K562 (cell line): ENCODE results near the gene RNF26. TPM values are rescaled to one million over a fixed set of nuclear protein-coding genes. Genes with fewer than 3 reads are reported as not detected.

Source experiments
- ATAC-seq: fragments of 200-7000 bp; cut with Tn5 transposase; 3 replicates; pipeline ENCODE4 v1.9.1; 2020; ENCODE audit warnings: moderate library complexity
- BruUV-seq: library from RNA; stranded (reverse); fragments of 400-500 nt; replicated peaks from 2 replicates; lab custom pipeline; 2021; lab: Mats Ljungman, UMichigan
- CTCF ChIA-PET: fragments of 300-600 bp; formaldehyde crosslinking; extraction: SDS; loops from one replicate; lab custom pipeline; 2021; ENCODE audit warnings: low intra/inter-chr PET ratio; lab: Yijun Ruan, JAX
- POLR2A ChIA-PET: fragments of 300-600, 350-650 bp; sonication (Branson Sonifier 250); formaldehyde crosslinking; extraction: SDS; loops from one replicate; lab custom pipeline; 2021; ENCODE audit warnings: antibody characterized with exemption, inconsistent platforms; lab: Yijun Ruan, JAX
- DNase-seq, 4 experiments: peaks; one replicate each; pipeline versions ENCODE4 v3.0.0 to v3.0.0-alpha.2; 2011 to 2018; ENCODE audit warnings: low spot score in 3 of 4, mixed read lengths in 3 of 4; ENCODE audit errors: extremely low read depth in 1 of 4
- FAIRE-seq: peaks from 2 replicates; lab custom pipeline; 2011; peaks lifted over from hg19 to GRCh38; lab: Jason Lieb, UNC
- H2AFZ ChIP-seq: 2 replicates; pipeline ENCODE4 v1.6.0; 2011; ENCODE audit warnings: low read depth, low read length, control low read depth, inconsistent platforms
- H3K27ac ChIP-seq: fragments of 200-600 bp; 3 replicates; pipeline ENCODE4 v1.8.0; 2011; ENCODE audit warnings: low read depth, mild to moderate bottlenecking, control low read depth, inconsistent platforms, low read length, moderate library complexity, mixed read lengths; ENCODE audit errors: extremely low read depth
- H3K27me3 ChIP-seq, 2 experiments: fragments of 300-600 bp in 1 of 2; 2 replicates in 1 of 2; 3 replicates in 1 of 2; pipeline versions ENCODE4 v1.6.0 to v1.8.0; 2011; ENCODE audit warnings: inconsistent platforms in 2 of 2, low read length in 2 of 2, mild to moderate bottlenecking in 1 of 2, mixed read lengths in 1 of 2, moderate library complexity in 1 of 2; ENCODE audit not compliant: control insufficient read depth in 2 of 2, insufficient read depth in 2 of 2
- H3K36me3 ChIP-seq: fragments of 300-600 bp; 3 replicates; pipeline ENCODE4 v1.8.0; 2011; ENCODE audit warnings: mild to moderate bottlenecking, low read length, inconsistent platforms; ENCODE audit not compliant: control insufficient read depth, insufficient read depth
- H3K4me1 ChIP-seq, 2 experiments: fragments of 200-600 bp in 1 of 2; replicated peaks in 1 of 2; 2 replicates in 1 of 2; 3 replicates in 1 of 2; pipeline versions ENCODE4 v1.5.1 to v1.8.0; 2011; ENCODE audit warnings: inconsistent platforms in 2 of 2, low read length in 2 of 2, mild to moderate bottlenecking in 1 of 2, mixed read lengths in 1 of 2, moderate library complexity in 1 of 2; ENCODE audit not compliant: control insufficient read depth in 2 of 2, insufficient read depth in 2 of 2
- H3K4me2 ChIP-seq: 2 replicates; pipeline ENCODE4 v1.6.1; 2011; ENCODE audit warnings: low read length, control low read depth, inconsistent platforms, mixed read lengths; ENCODE audit not compliant: insufficient read depth
- H3K4me3 ChIP-seq: fragments of 200-600 bp; sonication (generic), shearing (Covaris generic); 2 replicates; pipeline ENCODE4 v1.5.1; 2016; ENCODE audit warnings: control low read depth, inconsistent platforms
- H3K79me2 ChIP-seq: fragments of 200-600 bp; 3 replicates; pipeline ENCODE4 v1.8.0; 2011; ENCODE audit warnings: low read length, inconsistent platforms; ENCODE audit not compliant: control insufficient read depth, insufficient read depth
- H3K9ac ChIP-seq, 2 experiments: 2 replicates each; pipeline versions ENCODE4 v1.6.0 to v1.6.1; 2011; ENCODE audit warnings: low read depth in 2 of 2, low read length in 2 of 2, control low read depth in 1 of 2, inconsistent platforms in 1 of 2, mild to moderate bottlenecking in 1 of 2, mixed read lengths in 1 of 2; ENCODE audit not compliant: insufficient read depth in 1 of 2
- H3K9me1 ChIP-seq: one replicate; pipeline ENCODE4 v1.6.0; 2011; ENCODE audit warnings: inconsistent platforms, mild to moderate bottlenecking, low read length, moderate library complexity; ENCODE audit not compliant: control insufficient read depth, insufficient read depth
- H3K9me3 ChIP-seq: replicated peaks from 2 replicates; pipeline ENCODE4 v1.5.1; 2011; ENCODE audit warnings: low read depth, low read length, inconsistent platforms; ENCODE audit not compliant: control insufficient read depth, insufficient read depth
- H4K20me1 ChIP-seq: replicated peaks from 2 replicates; pipeline ENCODE4 v1.6.1; 2011; ENCODE audit warnings: low read length, inconsistent platforms, mixed read lengths; ENCODE audit not compliant: control insufficient read depth, insufficient read depth
- BMI1 ChIP-seq: fragments of 150-350 bp; IDR thresholded peaks from 2 replicates; pipeline ENCODE4 v1.6.1; 2014; ENCODE audit warnings: low read length
- DDX20 ChIP-seq: fragments of 450-650 bp; IDR thresholded peaks from 2 replicates; pipeline ENCODE4 v1.6.1; 2016; ENCODE audit warnings: missing genetic modification characterization, low read depth, mild to moderate bottlenecking, missing compliant biosample characterization, moderate library complexity
- JUNB ChIP-seq: fragments of 450-650 bp; formaldehyde crosslinking; conservative IDR thresholded peaks from 2 replicates; pipeline ENCODE4 v1.4.0; 2020; ENCODE audit warnings: mild to moderate bottlenecking
- NEUROD1 ChIP-seq: fragments of 150-350 bp; IDR thresholded peaks from 2 replicates; pipeline ENCODE4 v1.6.1; 2014; ENCODE audit warnings: borderline replicate concordance, low read length, low read depth; ENCODE audit not compliant: partially characterized antibody
- NR1H2 ChIP-seq: sonication (generic); formaldehyde crosslinking; IDR thresholded peaks from 2 replicates; pipeline ENCODE4 v1.4.0; 2020; ENCODE audit warnings: mild to moderate bottlenecking, missing genetic modification reagents
- TBL1XR1 ChIP-seq, 2 experiments: IDR thresholded peaks; 2 replicates each; pipeline ENCODE4 v1.6.1; 2012; ENCODE audit warnings: improper control_type of control experiment in 2 of 2, low read length in 2 of 2, mild to moderate bottlenecking in 1 of 2
- THRB ChIP-seq: fragments of 450-650 bp; formaldehyde crosslinking; conservative IDR thresholded peaks from 2 replicates; pipeline ENCODE4 v1.4.0; 2022; ENCODE audit warnings: mild to moderate bottlenecking, missing genetic modification characterization
- UBTF ChIP-seq, 2 experiments: IDR thresholded peaks; 2 replicates each; pipeline ENCODE4 v1.6.1; 2012; ENCODE audit warnings: improper control_type of control experiment in 2 of 2, low read depth in 2 of 2, low read length in 2 of 2, borderline replicate concordance in 1 of 2
- ZBTB17 ChIP-seq: fragments of 450-650 bp; formaldehyde crosslinking; IDR thresholded peaks from 2 replicates; pipeline ENCODE4 v1.4.0; 2020; ENCODE audit warnings: mild to moderate bottlenecking
- ZFX ChIP-seq: sonication (generic); formaldehyde crosslinking; IDR thresholded peaks from 2 replicates; pipeline ENCODE4 v1.8.0; 2022; ENCODE audit warnings: mild to moderate bottlenecking, missing genetic modification reagents, moderate library complexity
- ZNF695 ChIP-seq: fragments of 450-650 bp; formaldehyde crosslinking; IDR thresholded peaks from 2 replicates; pipeline ENCODE4 v1.4.0; 2020; ENCODE audit warnings: mild to moderate bottlenecking, moderate library complexity
- WGBS: fragments of 100-300 bp; shearing (Covaris generic); methylation state at CpG from one replicate; pipeline ENCODE4 v1.1.6; 2016; ENCODE audit warnings: low coverage, mixed read lengths; ENCODE audit not compliant: insufficient coverage; ENCODE audit errors: missing lambda C conversion rate; 5-methylcytosine and 5-hydroxymethylcytosine counted together
- in situ Hi-C: fragments of 300-500 bp; cut with MboI; formaldehyde crosslinking; loops from 4 replicates; pipeline ENCODE4 v1.15.0; 2018; ENCODE audit warnings: inconsistent platforms, mixed read lengths
- intact Hi-C: fragments of 100-400 bp; cut with micrococcal nuclease; formaldehyde crosslinking; loops from 2 replicates; pipeline ENCODE4 v1.14.2; 2022
- polyA plus RNA-seq, 8 experiments: library from polyadenylated mRNA; depleted of rRNA in 4 of 8; stranded (reverse) in 5 of 8; unstranded in 3 of 8; fragments of >200 nt; fragmentation: Nextera tagmentation in 2 of 8; fragmentation: Illumina TruSeq in 1 of 8; extraction: Ambion mirVana in 2 of 8; extraction: Trizol in 1 of 8; gene quantifications; 2 replicates each; pipeline versions ENCODE4 v1.2.1 to v1.2.3, GENCODE V29; 2011 to 2014; ENCODE audit warnings: inconsistent platforms in 1 of 8, missing spikeins in 1 of 8
- total RNA-seq, 7 experiments: library from RNA; depleted of rRNA in 6 of 7; stranded (reverse); fragments of >200 nt in 6 of 7; fragmentation: Illumina TruSeq in 2 of 7; extraction: Trizol in 2 of 7; gene quantifications; 2 replicates each; pipeline versions ENCODE4 v1.2.1 to v1.2.3, GENCODE V29; 2011 to 2021; ENCODE audit warnings: low replicate concordance in 1 of 7
- TF ChIP-seq, protein P1 (sequence below): sonication (generic); formaldehyde crosslinking; IDR thresholded peaks from 2 replicates; pipeline ENCODE4 v1.8.0; 2022; ENCODE audit warnings: mild to moderate bottlenecking, low read depth, missing genetic modification reagents
- TF ChIP-seq, protein P2 (sequence below): fragments of 450-650 bp; IDR thresholded peaks from 2 replicates; pipeline ENCODE4 v1.7.1; 2018; ENCODE audit warnings: mild to moderate bottlenecking, low read depth; ENCODE audit not compliant: partially characterized antibody

Gene RNF26
- total and polyA plus RNA-seq, 9 of the 15 experiments (the other 6 are each of a cell fraction or from before 2014, with no cell fraction given): 5.3 to 53.6 (median 12.7) TPM

DNA sequence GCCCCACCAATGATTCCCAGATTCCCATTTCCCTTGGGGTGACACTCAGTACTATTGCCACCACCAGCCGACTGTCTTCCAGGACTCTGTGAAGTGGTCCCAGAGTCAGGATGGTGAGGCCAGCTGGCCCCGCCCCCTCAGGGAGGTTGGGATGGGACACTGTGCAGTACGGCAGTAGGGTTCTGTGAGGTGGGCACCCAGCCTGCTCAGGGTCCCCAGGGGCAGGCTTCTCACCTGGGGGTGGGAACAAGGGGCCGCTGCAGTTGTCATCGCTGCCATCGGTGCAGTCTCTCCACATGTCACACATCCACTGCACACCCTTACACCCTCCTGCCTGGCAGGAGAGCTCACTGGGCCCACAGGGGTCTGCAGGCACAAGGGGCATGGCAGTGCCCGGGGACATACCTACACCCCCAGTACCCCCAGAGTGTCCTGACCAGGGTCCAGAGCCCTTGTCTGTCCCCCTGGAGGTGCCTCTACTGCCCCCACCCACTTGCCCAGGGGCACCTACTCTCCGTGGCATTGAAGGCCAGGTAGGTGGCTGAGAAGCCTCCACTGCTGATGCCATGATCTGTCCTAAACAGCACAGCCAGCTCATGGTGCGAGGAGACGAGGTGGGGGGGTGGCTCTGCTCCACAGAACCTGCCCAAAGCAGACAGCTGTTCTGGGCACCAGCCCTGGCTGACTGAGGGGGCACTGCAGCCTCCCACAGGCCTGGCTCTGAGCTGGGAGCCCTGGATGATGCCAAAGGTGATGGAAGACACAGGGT, 8.2 kb downstream of the RNF26 start:
- Histone ChIP-seq H2AFZ (no peak overlapping the region), H3K79me2 (0 out of 3 replicates have a peak, but pooled peaks cover 5% of the 10 kb centered on the region), H3K27me3 (peaks cover 0 to 24% of the 10 kb centered on the region in 2 experiments; a peak in 3 of 5 replicates), H3K9me3 (no peaks in the 10 kb centered on the region), H4K20me1 (no peaks in the 10 kb centered on the region; the same call in 1 of the 2 replicates), H3K9ac (no peak overlapping the region), H3K36me3 (no peaks in the 10 kb centered on the region), H3K4me1 (peaks cover 21 to 49% of the 10 kb centered on the region in 2 experiments; a peak in 4 of 5 replicates), H3K4me2 (no peak overlapping the region), H3K9me1 (no peaks in the 10 kb centered on the region), H3K4me3 (no peak overlapping the region), H3K27ac (no peak overlapping the region)
- 6% methylated on average over 10 of the region's 10 CpGs for WGBS
- intact Hi-C loops: no loop called here
- BruUV-seq: no TSS peak
- ATAC-seq (no peak), DNase-seq (no peak), FAIRE-seq (no peak)
- CTCF ChIA-PET: no interaction called here
- in situ Hi-C loops: no loop called here
- POLR2A ChIA-PET: interaction anchor here (1.5 kb wide), 1 partner anchor 132 kb away, joined by 4 read pairs; no protein-coding TSS in a partner anchor
- no peak for TF ChIP-seq JUNB
- no peak for TF ChIP-seq DDX20 (tag)
- TF ChIP-seq, protein P1, sequence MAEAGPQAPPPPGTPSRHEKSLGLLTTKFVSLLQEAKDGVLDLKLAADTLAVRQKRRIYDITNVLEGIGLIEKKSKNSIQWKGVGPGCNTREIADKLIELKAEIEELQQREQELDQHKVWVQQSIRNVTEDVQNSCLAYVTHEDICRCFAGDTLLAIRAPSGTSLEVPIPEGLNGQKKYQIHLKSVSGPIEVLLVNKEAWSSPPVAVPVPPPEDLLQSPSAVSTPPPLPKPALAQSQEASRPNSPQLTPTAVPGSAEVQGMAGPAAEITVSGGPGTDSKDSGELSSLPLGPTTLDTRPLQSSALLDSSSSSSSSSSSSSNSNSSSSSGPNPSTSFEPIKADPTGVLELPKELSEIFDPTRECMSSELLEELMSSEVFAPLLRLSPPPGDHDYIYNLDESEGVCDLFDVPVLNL (CRISPR knock-in tag): no peak
- no peak for TF ChIP-seq TBL1XR1 (IDR thresholded peaks at IDR 0.05; ENCODE audit: low read length in 2 of 2)
- no peak for TF ChIP-seq BMI1
- TF ChIP-seq ZFX (CRISPR knock-in tag): no peak
- TF ChIP-seq NR1H2 (CRISPR knock-in tag): no peak
- no peak for TF ChIP-seq ZBTB17 (CRISPR knock-in tag)
- TF ChIP-seq UBTF (IDR thresholded peaks at IDR 0.05; ENCODE audit: borderline replicate concordance in 1 of 2, low read depth in 2 of 2, low read length in 2 of 2): no peak
- TF ChIP-seq, protein P2, sequence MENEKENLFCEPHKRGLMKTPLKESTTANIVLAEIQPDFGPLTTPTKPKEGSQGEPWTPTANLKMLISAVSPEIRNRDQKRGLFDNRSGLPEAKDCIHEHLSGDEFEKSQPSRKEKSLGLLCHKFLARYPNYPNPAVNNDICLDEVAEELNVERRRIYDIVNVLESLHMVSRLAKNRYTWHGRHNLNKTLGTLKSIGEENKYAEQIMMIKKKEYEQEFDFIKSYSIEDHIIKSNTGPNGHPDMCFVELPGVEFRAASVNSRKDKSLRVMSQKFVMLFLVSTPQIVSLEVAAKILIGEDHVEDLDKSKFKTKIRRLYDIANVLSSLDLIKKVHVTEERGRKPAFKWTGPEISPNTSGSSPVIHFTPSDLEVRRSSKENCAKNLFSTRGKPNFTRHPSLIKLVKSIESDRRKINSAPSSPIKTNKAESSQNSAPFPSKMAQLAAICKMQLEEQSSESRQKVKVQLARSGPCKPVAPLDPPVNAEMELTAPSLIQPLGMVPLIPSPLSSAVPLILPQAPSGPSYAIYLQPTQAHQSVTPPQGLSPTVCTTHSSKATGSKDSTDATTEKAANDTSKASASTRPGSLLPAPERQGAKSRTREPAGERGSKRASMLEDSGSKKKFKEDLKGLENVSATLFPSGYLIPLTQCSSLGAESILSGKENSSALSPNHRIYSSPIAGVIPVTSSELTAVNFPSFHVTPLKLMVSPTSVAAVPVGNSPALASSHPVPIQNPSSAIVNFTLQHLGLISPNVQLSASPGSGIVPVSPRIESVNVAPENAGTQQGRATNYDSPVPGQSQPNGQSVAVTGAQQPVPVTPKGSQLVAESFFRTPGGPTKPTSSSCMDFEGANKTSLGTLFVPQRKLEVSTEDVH: no peak
- no peak for TF ChIP-seq THRB
- no peak for TF ChIP-seq NEUROD1
- TF ChIP-seq ZNF695 (CRISPR knock-in tag): no peak
